ENCODE measurements around the gene LNX2. TPM values are rescaled to one million over a fixed set of nuclear protein-coding genes. Genes with fewer than 3 reads are reported as not detected.

Gene LNX2
- total RNA-seq, 1 donor from 2014 or later, result 10.1 TPM

DNA sequence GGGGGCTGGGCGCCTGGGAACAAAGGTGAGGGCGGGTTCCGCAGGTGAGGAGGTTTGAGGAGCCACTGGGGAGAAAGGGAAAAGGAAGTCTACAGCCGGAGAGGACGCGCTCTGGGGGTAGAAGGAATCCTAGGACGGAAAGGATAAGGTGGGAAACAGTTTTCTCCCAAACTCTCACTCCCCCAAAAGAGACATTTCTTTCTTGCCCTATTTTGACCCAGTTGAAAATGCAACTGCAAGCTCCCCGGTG is 712 bp upstream of the LNX2 start:
- no peak for DNase-seq (ENCODE audit: low spot score)

DNA sequence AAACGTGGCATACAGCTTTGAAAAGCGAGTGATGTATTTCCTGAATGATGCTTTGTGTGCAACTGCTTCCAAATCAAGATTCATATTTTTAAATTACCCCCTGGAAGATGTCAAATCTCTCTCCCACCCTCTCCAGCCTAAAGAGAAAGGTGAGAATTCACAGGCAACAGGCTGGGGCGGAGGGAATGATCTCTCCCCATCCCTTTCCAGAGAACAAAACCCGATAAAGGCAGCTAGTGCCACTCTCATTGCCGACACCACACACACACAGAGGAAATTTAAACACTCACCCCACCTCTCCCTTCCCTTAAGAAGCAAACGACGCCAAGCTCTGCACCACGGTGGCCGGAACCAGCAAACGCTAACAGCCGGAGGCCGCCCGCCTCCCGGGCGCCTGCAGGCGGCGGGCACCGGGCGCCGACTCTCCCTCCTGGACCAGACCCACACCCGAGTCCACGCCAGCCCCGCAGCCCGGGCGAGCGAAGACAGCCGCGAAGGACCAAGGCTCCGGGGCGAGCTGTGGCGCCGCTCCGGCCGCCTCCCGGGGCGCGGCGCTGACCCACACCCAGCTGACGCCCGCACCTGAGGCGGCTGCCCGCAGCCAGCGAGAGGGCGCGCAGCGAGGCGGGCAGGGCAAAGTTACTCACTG is 477 bp downstream of the LNX2 start:
- ATAC-seq, result no peak
- DNase-seq (ENCODE audit: low spot score), result peak; percentile 63
- intact Hi-C loops (cut with DNase I), result no loop called here

More for the DNA sequence above, 712 bp upstream of the LNX2 start:
- ATAC-seq, result no peak
- intact Hi-C loops (cut with DNase I), result no loop called here

DNA sequence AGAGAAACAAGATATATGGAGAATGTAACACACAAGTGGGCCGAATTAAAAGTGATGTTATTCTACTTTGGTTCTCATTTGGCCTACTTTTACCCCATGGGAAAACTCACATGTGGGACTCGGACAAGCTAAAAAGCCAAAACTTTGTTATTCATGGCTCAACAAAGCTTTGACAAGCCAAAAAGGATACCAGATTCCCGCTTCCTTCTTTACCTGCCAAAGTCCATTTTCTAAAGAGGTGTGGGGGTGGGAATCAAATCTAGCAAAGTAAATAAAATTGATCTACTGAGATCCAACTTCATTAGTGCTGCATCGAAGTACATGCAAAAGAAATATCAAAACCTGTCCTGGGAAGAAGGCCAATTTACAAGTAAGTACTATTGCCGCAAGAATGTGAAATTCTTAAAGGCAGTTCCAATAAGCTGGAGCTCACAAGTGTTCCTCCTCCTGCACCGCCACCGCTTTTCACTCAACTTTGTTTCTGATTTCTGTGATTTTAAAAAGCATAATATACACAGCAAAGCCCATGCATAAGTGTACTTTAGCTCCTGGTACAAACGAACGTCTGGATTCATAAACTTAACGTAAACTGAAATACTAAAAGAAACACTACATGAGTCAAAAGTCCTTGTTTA is 1.1 kb downstream of the LNX2 start:
- ATAC-seq (no peak), DNase-seq (ENCODE audit: low spot score) (no peak)
- intact Hi-C loops (cut with DNase I), result no loop called here

DNA sequence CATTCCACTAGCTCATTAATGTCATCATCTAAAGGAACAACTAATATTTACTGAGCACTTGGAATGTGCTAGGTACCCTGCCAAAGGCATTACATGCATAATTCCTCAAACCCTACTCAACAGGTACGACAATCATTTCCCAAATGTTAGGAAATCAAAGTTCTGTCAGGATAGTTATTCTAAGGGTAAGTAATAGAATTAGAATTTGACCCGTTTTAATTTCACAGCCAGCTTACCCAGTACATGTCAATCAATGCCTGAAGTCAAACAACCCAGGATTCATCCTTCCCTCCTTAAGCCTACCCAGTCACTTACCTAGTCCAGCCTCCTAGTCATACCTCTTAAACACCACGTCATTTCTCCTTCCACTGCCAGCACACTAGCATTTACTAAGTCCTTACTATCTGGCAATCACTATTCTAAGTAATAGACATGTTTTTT is 2.4 kb downstream of the LNX2 start:
- DNase-seq (ENCODE audit: low spot score), result no peak
- no peak for ATAC-seq
- intact Hi-C loops (cut with DNase I), result no loop called here

DNA sequence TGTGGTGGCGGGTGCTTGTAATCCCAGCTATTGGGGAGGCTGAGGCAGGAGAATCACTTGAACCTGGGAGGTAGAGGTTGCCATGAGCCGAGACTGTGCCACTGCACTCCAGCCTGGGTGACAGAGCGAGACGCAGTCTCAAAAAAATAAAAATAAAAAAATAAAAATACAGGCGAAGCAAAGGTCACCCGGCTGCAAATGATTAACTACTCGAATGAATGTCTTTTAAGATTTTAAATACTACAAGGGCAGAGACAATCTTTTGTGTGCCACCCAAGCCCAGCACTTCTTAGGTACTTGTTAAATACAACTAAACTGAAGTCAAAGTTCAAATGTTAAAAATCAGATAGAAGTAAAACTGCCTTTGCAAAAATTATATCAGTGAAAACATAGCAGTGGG is 6.7 kb downstream of the LNX2 start:
- ATAC-seq (no peak), DNase-seq (ENCODE audit: low spot score) (no peak)
- intact Hi-C loops (cut with DNase I), result no loop called here

DNA sequence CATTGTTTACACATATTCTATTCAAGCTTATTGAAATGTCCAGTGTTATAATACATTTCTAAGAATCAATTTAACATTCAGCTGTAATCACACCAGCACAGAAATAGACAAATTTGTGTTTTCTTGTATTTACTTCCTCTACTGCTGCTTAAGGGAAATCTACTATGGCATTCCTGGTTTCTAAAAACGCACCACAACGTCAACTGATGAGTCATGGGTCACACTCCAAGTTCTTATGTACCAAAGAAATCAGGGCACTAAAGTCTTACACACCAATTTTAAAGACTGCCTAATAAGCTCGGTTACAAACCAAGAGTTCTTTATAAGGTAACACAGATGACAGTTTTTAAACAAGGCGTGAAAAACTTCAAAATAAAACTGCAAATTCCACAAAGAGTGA is 13.2 kb downstream of the LNX2 start:
- intact Hi-C loops (cut with DNase I), result no loop called here
- no peak for ATAC-seq

DNA sequence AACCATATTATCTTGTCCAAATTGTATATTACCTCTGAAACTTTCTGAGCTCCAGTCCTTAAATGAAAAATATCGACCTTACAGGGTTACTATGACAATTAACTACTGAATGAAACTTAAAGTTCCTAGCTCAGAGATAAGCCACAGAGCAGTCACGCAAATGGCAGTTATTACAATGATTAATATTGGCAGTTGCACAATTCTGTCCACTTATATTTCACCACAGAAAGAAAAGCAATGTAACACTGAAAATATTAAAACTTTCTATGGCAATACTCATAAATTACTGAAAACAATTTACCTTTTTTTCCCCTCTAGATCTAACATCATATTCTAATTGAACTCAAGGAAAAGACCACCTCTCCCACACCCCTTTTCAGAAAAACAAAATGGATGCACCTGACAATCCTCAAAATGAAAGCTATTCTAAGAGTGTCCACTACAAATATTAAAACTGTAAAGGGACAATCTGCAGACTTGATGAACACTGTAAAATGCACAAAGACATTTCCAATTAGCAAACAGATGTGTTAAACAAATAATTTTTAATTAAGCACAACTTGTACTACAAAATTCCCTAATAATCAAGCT is 14.6 kb downstream of the LNX2 start:
- DNase-seq (ENCODE audit: low spot score), result no peak
- no peak for ATAC-seq
- intact Hi-C loops (cut with DNase I), result no loop called here

More for the DNA sequence above, 13.2 kb downstream of the LNX2 start:
- no peak for DNase-seq (ENCODE audit: low spot score)

DNA sequence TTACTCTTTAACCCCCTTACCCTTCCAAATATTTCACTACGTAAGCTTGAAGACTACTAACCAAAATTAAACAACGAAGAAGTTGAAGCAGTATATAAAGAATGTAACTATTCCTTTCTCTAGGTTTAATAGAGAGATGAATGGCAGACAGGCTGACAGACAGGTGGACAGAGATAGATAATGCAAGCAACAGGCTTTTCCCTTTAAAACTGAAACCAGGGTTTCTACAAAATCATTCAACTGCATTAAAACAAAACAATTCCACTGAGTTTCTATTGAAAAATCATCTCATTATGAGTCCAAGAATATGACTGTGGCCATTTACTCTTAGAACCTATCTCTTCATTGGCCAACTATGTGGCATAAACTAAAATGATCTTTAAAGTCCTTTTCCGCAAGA is 15.2 kb downstream of the LNX2 start:
- DNase-seq (ENCODE audit: low spot score) (no peak), ATAC-seq (no peak)
- intact Hi-C loops (cut with DNase I), result no loop called here

DNA sequence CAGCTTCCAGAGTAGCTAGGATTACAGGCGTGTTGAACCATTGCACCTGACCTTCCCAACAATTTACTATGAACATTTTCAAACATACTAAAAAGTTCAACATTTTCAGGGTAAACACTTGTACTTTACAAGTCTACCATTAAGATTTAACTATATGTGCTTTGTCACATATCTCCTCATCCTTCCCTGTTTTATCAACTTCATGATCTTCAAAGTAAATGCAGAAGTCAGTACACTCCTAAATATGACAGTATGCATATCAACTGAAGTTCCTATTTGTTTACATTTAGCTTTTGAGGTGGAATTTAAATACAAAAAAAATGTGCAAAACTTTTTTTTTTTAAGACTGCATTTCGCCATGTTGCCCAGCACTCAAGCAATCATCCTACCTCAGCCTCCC is 18.5 kb downstream of the LNX2 start:
- intact Hi-C loops (cut with DNase I), result no loop called here
- no peak for ATAC-seq

DNA sequence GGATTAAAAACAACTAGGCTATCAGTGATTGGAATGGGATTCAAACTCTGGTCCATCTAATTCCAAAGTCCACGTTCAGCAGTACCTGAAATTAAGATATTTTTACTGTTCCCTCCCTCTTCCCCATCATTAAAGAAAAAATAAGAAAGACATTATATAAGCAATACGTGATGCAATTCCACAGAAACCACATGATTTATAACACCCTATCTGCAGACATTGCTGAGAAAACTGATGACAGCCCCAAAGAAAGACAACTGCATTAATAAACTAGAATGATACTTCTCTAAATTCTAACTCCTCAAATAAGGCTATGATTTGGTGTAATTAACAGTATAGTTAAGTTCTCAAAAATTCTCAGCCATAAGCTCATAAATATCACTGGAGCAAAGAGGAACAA is 19.1 kb downstream of the LNX2 start:
- no peak for ATAC-seq
- intact Hi-C loops (cut with DNase I), result no loop called here
- no peak for DNase-seq (ENCODE audit: low spot score)

More for the DNA sequence above, 18.5 kb downstream of the LNX2 start:
- DNase-seq (ENCODE audit: low spot score), result no peak

DNA sequence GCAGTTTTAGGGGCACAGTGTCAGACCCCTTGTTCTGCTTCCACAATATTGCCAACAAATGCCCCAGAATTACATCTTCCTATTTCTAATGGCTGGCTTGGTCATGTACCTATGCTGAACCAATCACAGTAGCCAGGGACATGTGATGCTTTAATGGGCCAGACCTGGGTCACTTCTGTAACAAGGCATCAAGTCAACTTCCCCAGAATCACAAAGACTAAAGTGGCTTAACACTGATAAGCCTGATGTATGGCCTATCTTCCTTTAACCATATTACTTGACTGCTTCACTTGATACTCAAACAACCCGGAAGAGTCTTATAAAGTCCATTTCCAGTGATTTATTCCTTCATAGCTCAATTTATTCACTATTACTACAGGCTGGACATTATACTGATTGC is 19.6 kb downstream of the LNX2 start:
- intact Hi-C loops (cut with DNase I), result no loop called here
- no peak for DNase-seq (ENCODE audit: low spot score)

DNA sequence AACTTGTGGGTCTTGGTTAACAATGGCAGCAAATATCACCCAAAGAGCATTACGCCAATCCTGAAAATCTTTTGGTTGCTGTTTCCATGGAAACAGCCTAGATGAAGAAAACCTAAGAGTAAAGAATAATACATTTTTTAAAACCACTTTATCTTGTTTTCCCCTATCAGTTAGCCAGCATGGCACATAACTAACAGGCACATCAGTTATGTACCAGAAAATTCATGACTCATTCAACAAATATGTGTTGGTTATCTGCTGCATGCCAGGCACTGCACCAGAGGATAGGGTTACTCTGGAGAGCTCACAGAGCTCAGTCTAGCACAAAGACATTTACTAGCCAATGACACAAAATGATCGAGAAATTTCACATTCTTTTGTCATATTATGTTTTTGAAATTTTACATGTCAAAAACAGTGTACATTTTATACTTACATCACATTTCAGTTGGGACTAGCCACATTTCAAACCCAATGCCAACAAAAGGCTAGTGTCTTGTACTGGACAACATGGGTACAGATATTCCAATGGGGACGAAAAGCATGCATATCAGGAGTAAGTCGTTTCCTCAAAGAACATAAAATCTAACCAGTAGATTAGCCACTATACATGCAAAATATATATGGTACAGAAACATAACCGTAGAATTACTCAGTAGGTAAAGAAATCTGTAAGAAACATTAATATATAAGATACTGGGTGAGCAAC is 20.3 kb downstream of the LNX2 start:
- ATAC-seq (no peak), DNase-seq (ENCODE audit: low spot score) (no peak)

More for the DNA sequence above, 19.6 kb downstream of the LNX2 start:
- no peak for ATAC-seq

DNA sequence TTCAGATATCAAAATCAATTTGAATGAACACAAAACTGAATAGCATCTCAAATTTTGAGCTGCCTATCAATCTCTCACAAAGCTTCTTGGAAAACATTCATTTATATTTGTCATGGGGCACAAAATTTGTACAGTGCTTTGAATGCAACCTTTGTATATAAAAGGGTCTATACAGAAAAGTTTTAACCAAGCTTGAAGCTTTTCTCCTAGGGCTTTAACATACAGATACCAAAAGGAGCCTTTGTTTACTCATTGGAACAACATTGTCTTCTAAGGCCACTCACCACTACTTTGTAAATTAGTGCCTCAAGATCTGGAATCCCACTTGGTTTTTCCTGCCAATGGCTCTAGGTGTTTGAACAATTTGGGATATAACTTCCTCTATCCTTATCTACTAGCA is 21.2 kb downstream of the LNX2 start:
- DNase-seq (ENCODE audit: low spot score), result no peak
- intact Hi-C loops (cut with DNase I), result no loop called here

More for the DNA sequence above, 20.3 kb downstream of the LNX2 start:
- intact Hi-C loops (cut with DNase I), result no loop called here

DNA sequence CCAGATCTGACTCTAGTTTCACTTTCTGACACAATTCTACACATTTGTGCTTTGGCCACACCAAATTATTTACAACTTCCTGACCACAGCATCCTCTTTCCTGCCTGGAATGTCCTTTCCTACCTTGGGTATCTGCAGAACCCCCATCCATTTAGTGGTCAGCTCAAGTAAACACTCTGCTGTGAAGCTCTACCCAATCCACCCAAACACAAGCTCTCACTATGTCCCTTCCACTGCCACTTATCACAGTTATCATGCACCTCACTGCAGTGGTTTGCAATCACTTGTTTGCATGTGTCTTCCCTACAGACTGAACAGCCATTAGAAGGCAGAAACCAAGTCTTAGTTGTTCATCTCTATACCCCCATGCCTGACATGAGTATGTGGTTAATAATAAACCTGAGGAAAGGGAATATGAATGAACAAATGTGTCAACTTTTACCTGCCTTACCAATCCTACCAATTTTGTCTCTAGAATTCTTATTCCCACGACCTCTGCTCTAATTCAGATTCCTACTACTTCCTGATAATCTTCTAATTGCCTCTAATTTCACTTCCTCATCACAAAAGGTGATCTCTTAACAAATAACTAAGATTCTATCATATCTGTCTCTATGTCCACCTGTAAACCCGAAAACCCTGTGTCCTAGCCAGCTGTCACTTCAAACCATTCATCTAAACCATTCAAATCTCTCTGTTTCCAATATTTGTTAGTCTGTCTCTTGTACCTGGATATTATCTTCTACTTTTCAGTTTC is 25.1 kb downstream of the LNX2 start:
- ATAC-seq, result no peak
- intact Hi-C loops (cut with DNase I), result no loop called here

More for the DNA sequence above, 21.2 kb downstream of the LNX2 start:
- no peak for ATAC-seq

DNA sequence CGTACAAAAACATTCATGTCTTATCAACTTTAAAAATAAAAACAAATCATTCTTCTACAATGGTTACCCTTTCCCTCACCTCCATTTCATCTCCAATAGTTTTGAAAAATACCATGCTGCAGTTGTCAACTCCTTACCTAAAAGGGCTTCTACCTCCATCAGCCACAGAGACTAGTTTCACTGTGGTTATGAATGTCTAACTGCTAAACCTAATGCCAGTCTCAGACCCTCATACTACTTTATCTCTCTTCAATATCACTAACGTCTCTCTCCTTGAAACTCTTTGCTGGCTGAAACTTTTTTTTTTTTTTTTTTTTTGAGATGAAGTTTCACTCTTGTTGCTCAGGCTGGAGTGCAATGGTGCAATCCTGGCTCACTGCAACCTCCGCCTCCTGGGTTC is 27.1 kb downstream of the LNX2 start:
- DNase-seq (ENCODE audit: low spot score) (no peak), ATAC-seq (no peak)
- intact Hi-C loops (cut with DNase I), result no loop called here

More for the DNA sequence above, 25.1 kb downstream of the LNX2 start:
- no peak for DNase-seq (ENCODE audit: low spot score)

DNA sequence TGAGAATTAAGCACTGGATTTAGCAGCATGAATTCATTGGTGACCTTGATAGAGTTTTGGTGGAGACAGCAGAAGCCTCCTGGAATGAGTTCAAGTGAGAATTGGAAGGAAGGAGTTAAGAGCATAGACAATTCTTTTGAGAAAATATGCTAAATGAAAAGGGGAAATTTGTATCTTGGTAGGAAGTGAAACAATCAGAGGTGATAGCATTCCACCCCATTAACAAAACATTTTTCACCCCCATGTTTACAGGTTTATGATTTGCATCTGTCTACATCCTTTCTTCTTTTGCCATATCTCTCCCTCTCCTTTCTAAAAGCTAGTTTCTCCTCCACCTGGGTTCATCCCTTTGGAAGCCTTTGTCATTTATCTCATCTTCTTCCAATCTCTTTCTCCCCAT is 27.5 kb downstream of the LNX2 start:
- no peak for ATAC-seq
- no peak for DNase-seq (ENCODE audit: low spot score)
- intact Hi-C loops (cut with DNase I), result no loop called here

DNA sequence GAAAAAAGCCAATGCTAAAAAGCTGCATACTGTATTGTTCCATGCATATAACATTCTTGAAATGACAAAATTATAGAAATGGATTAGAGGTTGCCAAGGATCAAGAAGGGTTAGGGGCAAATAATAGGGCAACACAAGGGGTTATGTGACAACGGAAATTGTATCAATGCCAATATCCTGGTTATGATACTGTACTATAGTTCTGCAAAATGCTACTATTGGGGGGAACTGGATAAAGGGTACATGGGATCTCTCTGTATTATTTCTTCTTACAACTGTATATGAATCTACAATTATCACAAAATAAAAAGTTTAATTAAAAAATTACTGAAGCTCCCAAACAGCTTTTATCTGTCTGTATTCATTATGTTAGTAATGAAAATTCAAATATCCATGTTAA is 31.9 kb downstream of the LNX2 start:
- ATAC-seq, result no peak
- intact Hi-C loops (cut with DNase I), result no loop called here
- no peak for DNase-seq (ENCODE audit: low spot score)

DNA sequence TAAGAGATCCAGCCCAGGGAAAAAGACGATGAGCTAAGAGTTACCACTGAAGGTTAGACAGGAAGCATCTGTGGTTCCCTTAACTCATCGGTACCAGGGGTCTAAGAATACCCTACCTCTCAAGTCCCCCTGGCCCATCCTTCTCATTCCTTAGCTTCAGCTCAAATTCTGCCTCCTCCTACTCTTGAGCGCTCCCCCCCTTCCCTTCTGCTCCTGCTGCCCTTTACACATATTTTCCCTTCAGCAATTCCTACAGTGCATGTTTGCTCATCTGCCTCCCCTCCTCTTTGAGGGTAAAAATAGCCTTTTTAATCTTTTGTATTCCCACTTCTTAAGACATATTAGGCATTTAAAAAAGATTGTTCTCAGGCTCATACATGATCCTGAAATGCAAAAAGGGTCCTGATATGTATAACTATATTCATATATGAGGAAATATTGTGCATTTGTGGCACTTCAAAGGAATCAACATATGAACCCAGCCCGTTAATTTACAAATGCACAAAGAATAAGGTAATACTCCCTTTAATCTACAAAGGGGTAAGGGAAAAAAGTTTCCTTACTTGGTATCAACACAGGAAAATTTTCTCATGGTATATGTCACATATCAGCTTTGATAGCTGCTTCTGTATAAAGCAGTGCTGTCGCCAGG is 33.1 kb downstream of the LNX2 start:
- no peak for ATAC-seq
- no peak for DNase-seq (ENCODE audit: low spot score)
- intact Hi-C loops (cut with DNase I), result no loop called here

DNA sequence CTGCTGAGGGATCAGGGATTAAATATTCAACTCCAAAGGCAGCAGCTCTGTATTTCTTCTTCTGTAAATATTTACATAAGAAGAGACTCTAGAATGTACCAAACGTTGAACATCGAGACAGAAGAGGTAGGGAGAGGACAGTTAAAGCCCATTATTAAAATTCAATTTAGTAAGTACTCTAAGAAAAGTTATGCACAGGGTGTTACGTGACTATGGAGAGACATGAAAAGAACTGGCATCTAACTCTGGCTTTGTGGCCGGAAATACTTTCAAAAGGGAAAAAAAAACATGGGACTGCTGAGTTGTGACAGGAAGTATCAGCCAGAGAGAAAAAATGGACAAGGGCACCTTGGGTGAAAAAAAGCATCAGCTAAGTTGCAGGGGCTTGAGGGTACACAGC is 36.7 kb downstream of the LNX2 start:
- no peak for ATAC-seq
- intact Hi-C loops (cut with DNase I), result no loop called here
- no peak for DNase-seq (ENCODE audit: low spot score)

Data from sciatic nerve (tissue), 2 donors.